ENCODE results near the gene FAM219B. TPM values are rescaled to one million over a fixed set of nuclear protein-coding genes. Genes with fewer than 3 reads are reported as not detected.

The FAM219B gene
- total and polyA plus RNA-seq, 2 experiments from 2014 or later, result 28.8 to 61.4 TPM

GRCh38 chr15:74857671-74858368 lies 48.8 kb downstream of the FAM219B start:
- H3K36me3 ChIP-seq (ENCODE audit: insufficient read depth), result no peaks in the 10 kb centered on the region
- H3K4me1 Mint-ChIP-seq, result no peaks in the 10 kb centered on the region; the same call in 2 of the 3 replicates
- TF ChIP-seq CREB1 (CRISPR knock-in tag; IDR thresholded peaks at IDR 0.05; ENCODE audit: low read depth) (no peak), ZNF462 (CRISPR knock-in tag; IDR thresholded peaks at IDR 0.05) (no peak), EZH2phosphoT487 (IDR thresholded peaks at IDR 0.05; ENCODE audit: unreplicated experiment) (no peak), CTCF (conservative IDR thresholded peaks at IDR 0.05; ENCODE audit: low read depth in 2 of 2) (no peak), REST (IDR thresholded peaks at IDR 0.05; ENCODE audit: unreplicated experiment) (no peak), ZNF331 (CRISPR knock-in tag; IDR thresholded peaks at IDR 0.05; ENCODE audit: low read depth) (no peak), POLR2AphosphoS5 (IDR thresholded peaks at IDR 0.05; ENCODE audit: low read depth) (no peak), ETS1 (IDR thresholded peaks at IDR 0.05) (no peak), JUNB (IDR thresholded peaks at IDR 0.05; ENCODE audit: unreplicated experiment) (no peak), STAT1 (IDR thresholded peaks at IDR 0.05; ENCODE audit: unreplicated experiment) (no peak), ZNF114 (CRISPR knock-in tag; IDR thresholded peaks at IDR 0.05) (no peak), EZH2 (IDR thresholded peaks at IDR 0.05; ENCODE audit: low read depth, unreplicated experiment) (no peak), NANOG (IDR thresholded peaks at IDR 0.05; ENCODE audit: borderline replicate concordance) (no peak)
- H3F3A ChIP-seq (replicated peaks; ENCODE audit: low read depth), result no peaks in the 10 kb centered on the region
- H2AFZ ChIP-seq, result no peak overlapping the region
- peaks cover 4% of the 10 kb centered on the region; the same call in 1 of the 2 replicates for H4K20me1 ChIP-seq (replicated peaks; ENCODE audit: insufficient read depth)
- H3K27me3 Mint-ChIP-seq (ENCODE audit: insufficient read depth, low read depth, poor library complexity), result peaks cover 1% of the 10 kb centered on the region
- H3K9me2 ChIP-seq (ENCODE audit: insufficient read depth), result no peaks in the 10 kb centered on the region
- no peaks in the 10 kb centered on the region for H3K9me3 Mint-ChIP-seq
- H3K36me3 Mint-ChIP-seq (ENCODE audit: low read depth), result peaks cover 6% of the 10 kb centered on the region; the same call in 1 of the 3 replicates
- H3K4me1 ChIP-seq (ENCODE audit: insufficient read depth), result no peaks in the 10 kb centered on the region
- no peak overlapping the region for H3K27ac Mint-ChIP-seq
- no peak overlapping the region for H3K4me3 Mint-ChIP-seq
- peaks cover 22% of the 10 kb centered on the region; the same call in 1 of the 2 replicates for H3K79me2 ChIP-seq (replicated peaks; ENCODE audit: insufficient read depth)
- ATAC-seq, result no peak
- H3K27ac ChIP-seq (ENCODE audit: low read depth), result no peak overlapping the region
- no peak overlapping the region for H3K4me3 ChIP-seq
- no peaks in the 10 kb centered on the region for H3K27me3 ChIP-seq (ENCODE audit: insufficient read depth)
- no peak overlapping the region for H3K4me2 ChIP-seq
- DNase-seq (ENCODE audit: low spot score), result no peak
